ENCODE results near the gene MAP3K8.
"Not testable (repeated sequence)": the region's sequence is repeated elsewhere in the genome, so short reads cannot be mapped to it uniquely, and the experiment has no call there.

MAP3K8 gene

DNA sequence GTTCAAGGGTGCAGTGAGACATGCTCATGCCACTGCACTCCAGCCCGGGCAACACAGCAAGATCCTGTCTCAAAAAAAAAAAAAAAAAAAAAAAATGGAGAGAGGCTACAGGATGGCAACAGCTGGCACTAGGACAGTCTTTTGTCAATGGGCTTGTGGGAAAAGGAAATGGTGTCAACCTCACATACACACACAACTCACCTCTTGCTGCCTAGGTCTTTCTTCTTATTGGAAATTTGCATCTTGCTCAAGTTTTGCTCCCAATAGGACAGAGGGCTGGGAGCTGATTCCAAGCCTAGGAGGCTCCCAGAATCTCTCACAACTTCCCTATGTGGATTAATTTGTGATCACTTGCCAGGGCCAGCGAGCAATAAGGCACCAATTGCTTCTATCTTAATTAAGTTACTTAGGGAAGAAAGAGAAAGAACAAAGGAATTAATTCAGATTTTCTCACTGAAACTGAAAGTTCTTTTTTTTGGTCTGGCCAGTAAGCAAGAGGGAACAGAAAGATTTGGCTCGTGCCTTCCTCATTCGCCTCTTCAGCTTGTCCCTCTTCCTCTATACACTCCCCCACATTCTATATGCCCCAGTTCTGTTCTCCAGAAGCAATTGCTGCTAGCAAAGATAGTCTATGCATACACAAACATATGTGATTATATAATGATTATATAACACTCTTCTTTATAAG is 33.8 kb downstream of the MAP3K8 start:
- Histone ChIP-seq H2BK5ac (ENCODE audit: low read length) (no peak overlapping the region), H3K27me3 (ENCODE audit: control insufficient read depth in 3 of 3, insufficient read depth in 3 of 3, low read depth in 1 of 3, low read length in 3 of 3) (no peaks in the 10 kb centered on the region), H3K36me3 (replicated peaks in 1 of 2; ENCODE audit: control insufficient read depth in 2 of 2, insufficient read depth in 2 of 2, low read length in 2 of 2) (no peaks in the 10 kb centered on the region), H3K9me3 (replicated peaks in 1 of 2; ENCODE audit: control insufficient read depth in 2 of 2, insufficient read depth in 1 of 2, low read depth in 1 of 2, low read length in 2 of 2) (no peaks in the 10 kb centered on the region), H3K23ac (ENCODE audit: low read depth, low read length, poor library complexity) (no peak overlapping the region), H2AFZ (ENCODE audit: low read length) (no peak overlapping the region), H4K91ac (ENCODE audit: low read depth, low read length, poor library complexity) (no peak overlapping the region), H2BK120ac (ENCODE audit: low read depth, low read length) (no peak overlapping the region), H3K27ac (replicated peaks; ENCODE audit: low read length) (no peak overlapping the region), H3K4me3 (ENCODE audit: low read length in 2 of 2) (no peak overlapping the region), H2BK15ac (ENCODE audit: low read length) (no peak overlapping the region), H4K8ac (ENCODE audit: low read depth, low read length) (no peak overlapping the region), H3K18ac (ENCODE audit: low read length) (no peak overlapping the region), H3K4me2 (ENCODE audit: insufficient read depth, low read length, poor library complexity, severe bottlenecking) (no peak overlapping the region), H3K14ac (ENCODE audit: low read length) (no peak overlapping the region), H3K4me1 (ENCODE audit: control insufficient read depth in 2 of 2, insufficient read depth in 1 of 2, low read depth in 1 of 2, low read length in 2 of 2) (no peaks in the 10 kb centered on the region), H3K4ac (ENCODE audit: low read length) (no peak overlapping the region), H2AK5ac (ENCODE audit: low read depth, low read length) (no peak overlapping the region), H3K9ac (ENCODE audit: low read depth, low read length, poor library complexity) (no peak overlapping the region), H2BK12ac (ENCODE audit: low read length) (no peak overlapping the region), H3K79me1 (ENCODE audit: low read depth, low read length) (no peaks in the 10 kb centered on the region)
- DNase-seq (ENCODE audit: low spot score): no peak
- WGBS, 2 donors (ENCODE audit: extremely low coverage in 2 of 2, insufficient read length in 2 of 2, insufficient replicate concordance in 1 of 2): no CpG with 5 or more reads among the region's 4 CpGs

DNA sequence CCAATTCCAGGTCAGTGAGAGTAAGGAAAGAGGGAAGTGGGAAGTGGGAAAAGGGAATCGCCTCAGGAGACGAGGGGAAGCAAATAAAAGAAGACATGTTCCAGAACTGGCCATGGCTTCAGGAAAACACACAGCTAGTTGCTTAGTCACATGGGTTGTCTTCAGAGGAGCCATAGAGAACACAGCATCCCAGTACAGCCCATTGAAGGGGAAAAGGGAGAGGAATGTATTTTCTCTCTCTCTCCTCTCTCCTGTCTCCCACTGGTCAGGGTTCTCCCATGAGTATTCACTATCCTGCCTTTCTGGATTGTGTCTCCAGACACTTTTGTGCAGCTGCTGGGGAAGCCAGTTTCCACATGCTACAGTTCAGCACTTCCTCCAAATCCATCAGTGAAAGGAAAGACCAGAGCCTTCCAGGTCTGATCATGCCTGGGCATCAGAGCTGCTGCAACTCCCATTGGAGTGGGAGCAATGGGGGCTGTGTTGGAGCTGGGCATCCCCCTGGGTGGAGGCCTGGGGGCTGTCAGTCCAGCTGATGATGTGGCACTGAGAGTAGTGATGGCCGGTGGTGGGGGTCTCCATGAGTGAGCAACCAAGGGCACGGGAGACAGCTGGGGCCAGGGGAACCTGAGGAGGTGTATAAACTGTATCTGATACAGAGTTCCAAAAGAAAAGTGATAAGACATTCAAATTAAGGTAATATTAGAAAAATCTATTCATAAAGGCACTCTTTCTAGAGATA is 38.6 kb downstream of the MAP3K8 start:
- no peak overlapping the region for H2BK120ac ChIP-seq (ENCODE audit: low read depth, low read length)
- H3K9ac ChIP-seq (ENCODE audit: low read depth, low read length, poor library complexity): no peak overlapping the region
- no peak overlapping the region for H3K4ac ChIP-seq (ENCODE audit: low read length)
- no peak for DNase-seq (ENCODE audit: low spot score)
- H2AK5ac ChIP-seq (ENCODE audit: low read depth, low read length): no peak overlapping the region
- H3K18ac ChIP-seq (ENCODE audit: low read length): no peak overlapping the region
- no peak overlapping the region for H3K23ac ChIP-seq (ENCODE audit: low read depth, low read length, poor library complexity)
- H2BK12ac ChIP-seq (ENCODE audit: low read length): no peak overlapping the region
- no peak overlapping the region for H3K4me3 ChIP-seq (ENCODE audit: low read length in 2 of 2)
- H3K79me1 ChIP-seq (ENCODE audit: low read depth, low read length): no peaks in the 10 kb centered on the region
- H2AFZ ChIP-seq (ENCODE audit: low read length): peak overlapping the region; percentile 29
- H4K91ac ChIP-seq (ENCODE audit: low read depth, low read length, poor library complexity): no peak overlapping the region
- H3K14ac ChIP-seq (ENCODE audit: low read length): no peak overlapping the region
- H2BK15ac ChIP-seq (ENCODE audit: low read length): no peak overlapping the region
- no peak overlapping the region for H2BK5ac ChIP-seq (ENCODE audit: low read length)
- WGBS, 2 donors (ENCODE audit: extremely low coverage in 2 of 2, insufficient read length in 2 of 2, insufficient replicate concordance in 1 of 2): no CpG with 5 or more reads among the region's 4 CpGs
- no peaks in the 10 kb centered on the region for H3K36me3 ChIP-seq (replicated peaks in 1 of 2; ENCODE audit: control insufficient read depth in 2 of 2, insufficient read depth in 2 of 2, low read length in 2 of 2)
- no peaks in the 10 kb centered on the region for H3K27me3 ChIP-seq (ENCODE audit: control insufficient read depth in 3 of 3, insufficient read depth in 3 of 3, low read depth in 1 of 3, low read length in 3 of 3)
- no peaks in the 10 kb centered on the region for H3K4me1 ChIP-seq (ENCODE audit: control insufficient read depth in 2 of 2, insufficient read depth in 1 of 2, low read depth in 1 of 2, low read length in 2 of 2)
- H4K8ac ChIP-seq (ENCODE audit: low read depth, low read length): no peak overlapping the region
- H3K27ac ChIP-seq (replicated peaks; ENCODE audit: low read length): no peak overlapping the region
- H3K4me2 ChIP-seq (ENCODE audit: insufficient read depth, low read length, poor library complexity, severe bottlenecking): no peak overlapping the region
- no peaks in the 10 kb centered on the region for H3K9me3 ChIP-seq (replicated peaks in 1 of 2; ENCODE audit: control insufficient read depth in 2 of 2, insufficient read depth in 1 of 2, low read depth in 1 of 2, low read length in 2 of 2)

DNA sequence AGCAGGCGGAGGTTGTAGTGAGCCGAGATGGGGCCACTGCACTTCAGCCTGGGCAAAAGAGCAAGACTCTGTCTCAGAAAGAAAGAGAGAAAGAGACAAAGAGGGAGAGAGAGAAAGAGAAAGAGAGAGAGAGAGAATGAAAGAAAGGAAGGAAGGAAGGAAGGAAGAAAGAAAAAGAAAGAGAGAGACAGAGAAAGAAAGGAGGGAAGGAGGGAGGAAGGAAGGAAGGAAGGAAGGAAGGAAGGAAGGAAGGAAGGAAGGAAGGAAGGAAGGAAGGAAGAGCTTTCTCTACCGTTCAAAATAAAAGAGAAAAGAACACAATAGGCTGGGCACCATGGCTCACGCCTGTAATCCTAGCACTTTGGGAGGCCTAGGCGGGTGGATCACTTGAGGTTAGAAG is 41.5 kb downstream of the MAP3K8 start:
- not testable (repeated sequence) for H3K79me1 ChIP-seq (ENCODE audit: low read depth, low read length); H3K27me3 ChIP-seq (ENCODE audit: control insufficient read depth in 3 of 3, insufficient read depth in 3 of 3, low read depth in 1 of 3, low read length in 3 of 3); DNase-seq (ENCODE audit: low spot score); H4K91ac ChIP-seq (ENCODE audit: low read depth, low read length, poor library complexity); H3K4me3 ChIP-seq (ENCODE audit: low read length in 2 of 2); H3K4me1 ChIP-seq (ENCODE audit: control insufficient read depth in 2 of 2, insufficient read depth in 1 of 2, low read depth in 1 of 2, low read length in 2 of 2); H3K4me2 ChIP-seq (ENCODE audit: insufficient read depth, low read length, poor library complexity, severe bottlenecking); H3K9ac ChIP-seq (ENCODE audit: low read depth, low read length, poor library complexity); H2BK120ac ChIP-seq (ENCODE audit: low read depth, low read length); H3K36me3 ChIP-seq (replicated peaks in 1 of 2; ENCODE audit: control insufficient read depth in 2 of 2, insufficient read depth in 2 of 2, low read length in 2 of 2); H4K8ac ChIP-seq (ENCODE audit: low read depth, low read length); H3K9me3 ChIP-seq (replicated peaks in 1 of 2; ENCODE audit: control insufficient read depth in 2 of 2, insufficient read depth in 1 of 2, low read depth in 1 of 2, low read length in 2 of 2); H2BK15ac ChIP-seq (ENCODE audit: low read length); H2BK5ac ChIP-seq (ENCODE audit: low read length); H2AFZ ChIP-seq (ENCODE audit: low read length); H3K14ac ChIP-seq (ENCODE audit: low read length); H2BK12ac ChIP-seq (ENCODE audit: low read length); H2AK5ac ChIP-seq (ENCODE audit: low read depth, low read length); H3K27ac ChIP-seq (replicated peaks; ENCODE audit: low read length); H3K18ac ChIP-seq (ENCODE audit: low read length); H3K23ac ChIP-seq (ENCODE audit: low read depth, low read length, poor library complexity); H3K4ac ChIP-seq (ENCODE audit: low read length)
- WGBS, 2 donors (ENCODE audit: extremely low coverage in 2 of 2, insufficient read length in 2 of 2, insufficient replicate concordance in 1 of 2): no CpG with 5 or more reads among the region's 5 CpGs

DNA sequence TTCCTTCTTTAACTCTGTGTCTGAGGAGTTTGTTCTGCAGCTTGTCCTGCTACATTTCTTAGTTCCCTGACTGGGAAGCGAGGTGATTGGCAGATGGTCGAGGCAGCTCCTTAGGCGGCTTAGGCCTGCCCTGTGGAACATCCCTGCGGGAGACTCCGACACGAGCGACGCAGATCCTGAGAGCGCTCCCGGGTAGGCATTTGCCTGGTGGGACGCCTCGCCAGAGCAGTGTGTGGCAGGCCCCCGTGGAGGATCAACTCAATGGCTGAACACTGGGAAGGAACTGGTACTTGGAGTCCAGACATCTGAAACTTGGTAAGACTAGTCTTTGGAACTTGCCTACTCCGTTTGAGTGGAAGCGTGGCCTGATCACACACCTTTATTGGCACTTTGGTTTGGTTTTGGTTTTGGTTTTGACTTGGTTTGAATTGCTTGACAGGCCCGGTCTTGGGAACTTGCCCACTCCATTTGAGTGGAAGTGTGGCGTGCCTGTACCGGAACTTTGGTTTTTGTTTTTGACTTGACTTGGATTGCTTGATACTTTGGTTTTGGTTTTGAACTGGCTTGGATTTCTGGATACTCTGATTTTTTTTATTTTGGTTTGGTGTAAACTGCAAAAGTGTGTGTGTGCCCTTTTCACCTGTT is 42.6 kb downstream of the MAP3K8 start:
- no peak overlapping the region for H3K18ac ChIP-seq (ENCODE audit: low read length)
- no peaks in the 10 kb centered on the region for H3K79me1 ChIP-seq (ENCODE audit: low read depth, low read length)
- H3K9me3 ChIP-seq (replicated peaks in 1 of 2; ENCODE audit: control insufficient read depth in 2 of 2, insufficient read depth in 1 of 2, low read depth in 1 of 2, low read length in 2 of 2): no peaks in the 10 kb centered on the region
- no peak overlapping the region for H4K8ac ChIP-seq (ENCODE audit: low read depth, low read length)
- H3K9ac ChIP-seq (ENCODE audit: low read depth, low read length, poor library complexity): no peak overlapping the region
- H3K4ac ChIP-seq (ENCODE audit: low read length): no peak overlapping the region
- H2AK5ac ChIP-seq (ENCODE audit: low read depth, low read length): no peak overlapping the region
- WGBS, 2 donors (ENCODE audit: extremely low coverage in 2 of 2, insufficient read length in 2 of 2, insufficient replicate concordance in 1 of 2): no CpG with 5 or more reads among the region's 18 CpGs
- H2BK12ac ChIP-seq (ENCODE audit: low read length): no peak overlapping the region
- H2BK15ac ChIP-seq (ENCODE audit: low read length): no peak overlapping the region
- H3K27ac ChIP-seq (replicated peaks; ENCODE audit: low read length): no peak overlapping the region
- no peak overlapping the region for H2BK120ac ChIP-seq (ENCODE audit: low read depth, low read length)
- DNase-seq (ENCODE audit: low spot score): no peak
- H3K27me3 ChIP-seq (ENCODE audit: control insufficient read depth in 3 of 3, insufficient read depth in 3 of 3, low read depth in 1 of 3, low read length in 3 of 3): no peaks in the 10 kb centered on the region
- no peak overlapping the region for H2BK5ac ChIP-seq (ENCODE audit: low read length)
- H3K14ac ChIP-seq (ENCODE audit: low read length): no peak overlapping the region
- H3K4me3 ChIP-seq (ENCODE audit: low read length in 2 of 2): no peak overlapping the region
- no peak overlapping the region for H2AFZ ChIP-seq (ENCODE audit: low read length)
- H3K23ac ChIP-seq (ENCODE audit: low read depth, low read length, poor library complexity): no peak overlapping the region
- H4K91ac ChIP-seq (ENCODE audit: low read depth, low read length, poor library complexity): no peak overlapping the region
- no peak overlapping the region for H3K4me2 ChIP-seq (ENCODE audit: insufficient read depth, low read length, poor library complexity, severe bottlenecking)
- no peaks in the 10 kb centered on the region for H3K36me3 ChIP-seq (replicated peaks in 1 of 2; ENCODE audit: control insufficient read depth in 2 of 2, insufficient read depth in 2 of 2, low read length in 2 of 2)
- H3K4me1 ChIP-seq (ENCODE audit: control insufficient read depth in 2 of 2, insufficient read depth in 1 of 2, low read depth in 1 of 2, low read length in 2 of 2): no peaks in the 10 kb centered on the region

Measured in neuronal stem cell (in vitro differentiated cells).